ENCODE measurements around the gene MGMT. TPM values are rescaled to one million over a fixed set of nuclear protein-coding genes. Genes with fewer than 3 reads are reported as not detected.

The MGMT gene
- total RNA-seq, 2 donors from 2014 or later: 15.3 to 16.1 TPM

GRCh38 chr10:129685271-129685670 is 218.2 kb downstream of the MGMT start:
- no peak for ATAC-seq
- intact Hi-C loops (cut with DNase I, micrococcal nuclease): no loop called here

DNA sequence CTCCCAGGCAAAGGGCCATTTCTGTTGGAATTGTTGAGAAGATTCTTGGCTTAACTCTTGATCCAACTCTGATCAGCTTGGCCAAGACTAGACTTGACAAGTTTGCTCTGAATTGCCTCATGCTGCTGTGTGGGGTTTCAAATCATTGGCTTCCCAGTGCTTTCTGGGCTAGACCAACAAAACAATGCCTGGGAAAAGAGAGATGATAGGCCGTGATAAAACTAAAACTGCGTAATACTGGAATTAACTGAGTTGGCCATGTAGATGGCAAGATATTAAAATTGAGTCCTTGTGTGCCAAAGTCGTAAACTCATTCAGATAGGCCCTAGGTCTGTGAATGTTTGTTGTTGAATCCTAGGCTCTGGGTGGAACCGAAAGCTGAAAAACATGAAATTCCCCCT is 222.6 kb downstream of the MGMT start:
- DNase-seq (no peak), ATAC-seq (no peak)
- intact Hi-C loops (cut with DNase I, micrococcal nuclease): no loop called here

More at GRCh38 chr10:129685271-129685670, 218.2 kb downstream of the MGMT start:
- no peak for DNase-seq

GRCh38 chr10:129690248-129691070 is 223.4 kb downstream of the MGMT start:
- intact Hi-C loops (cut with DNase I, micrococcal nuclease): no loop called here
- DNase-seq (no peak), ATAC-seq (no peak)

GRCh38 chr10:129692695-129693094 is 225.7 kb downstream of the MGMT start:
- DNase-seq (no peak), ATAC-seq (no peak)
- intact Hi-C loops (cut with DNase I, micrococcal nuclease): no loop called here

DNA sequence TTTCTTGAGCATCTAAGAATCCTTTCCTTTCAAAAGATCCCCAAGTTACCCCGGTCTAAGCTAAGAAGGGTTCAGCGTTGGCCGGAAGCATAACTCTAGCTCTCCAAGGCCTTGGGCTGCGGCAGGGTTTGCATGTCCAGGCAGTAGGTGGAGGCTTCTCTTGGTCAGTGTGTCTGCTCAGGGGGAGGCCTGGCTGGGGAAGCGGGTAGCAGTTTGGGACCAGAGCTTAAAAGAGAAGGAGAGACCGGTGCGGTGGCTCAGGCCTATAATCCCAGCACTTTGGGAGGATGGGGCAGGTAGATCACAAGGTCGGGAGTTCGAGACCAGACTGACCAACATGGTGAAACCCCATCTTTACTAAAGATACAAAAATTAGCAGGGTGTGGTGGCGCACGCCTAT is 226.3 kb downstream of the MGMT start:
- intact Hi-C loops (cut with DNase I, micrococcal nuclease): no loop called here
- DNase-seq (no peak), ATAC-seq (no peak)

- ATAC-seq (no peak), DNase-seq (no peak)
- intact Hi-C loops (cut with DNase I, micrococcal nuclease): no loop called here
Measured at GRCh38 chr10:129694184-129694583, 227.1 kb downstream of the MGMT start.

DNA sequence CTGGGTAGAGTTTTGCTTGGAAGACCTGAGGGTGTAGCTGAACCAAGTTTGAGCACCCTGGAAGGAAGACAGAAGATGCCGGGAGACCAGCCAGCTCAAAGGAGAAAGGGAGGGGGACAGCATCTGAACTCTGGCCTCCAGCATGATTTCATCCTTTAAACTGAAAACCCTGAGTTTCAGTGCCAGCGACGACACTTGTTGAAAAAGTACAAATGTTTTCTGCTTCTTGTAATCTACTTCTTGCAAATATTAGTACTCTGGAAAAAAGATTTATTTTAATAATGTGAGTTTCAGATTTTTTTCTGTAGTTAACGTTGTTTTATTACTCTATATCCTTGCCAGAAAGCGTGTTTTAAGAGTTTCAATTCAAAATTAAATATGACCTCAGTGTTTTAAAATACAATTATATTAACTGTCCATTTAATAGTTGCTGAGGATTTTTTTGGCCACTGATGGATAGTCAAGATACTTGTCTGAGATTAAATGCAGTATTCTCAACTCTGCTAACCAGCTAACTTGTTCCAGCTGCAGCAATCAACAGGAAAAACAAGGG is 227.7 kb downstream of the MGMT start:
- ATAC-seq: no peak
- intact Hi-C loops (cut with DNase I, micrococcal nuclease): no loop called here

GRCh38 chr10:129695671-129696070 is 228.6 kb downstream of the MGMT start:
- no peak for ATAC-seq
- DNase-seq: no peak
- intact Hi-C loops (cut with DNase I, micrococcal nuclease): no loop called here

More for the DNA sequence above, 227.7 kb downstream of the MGMT start:
- no peak for DNase-seq

GRCh38 chr10:129696636-129697035 is 229.6 kb downstream of the MGMT start:
- intact Hi-C loops (cut with DNase I, micrococcal nuclease): no loop called here
- ATAC-seq: no peak

GRCh38 chr10:129697463-129698247 is 230.6 kb downstream of the MGMT start:
- no peak for ATAC-seq
- DNase-seq: no peak
- intact Hi-C loops (cut with DNase I, micrococcal nuclease): no loop called here

More at GRCh38 chr10:129696636-129697035, 229.6 kb downstream of the MGMT start:
- DNase-seq: no peak

GRCh38 chr10:129699722-129700340 is 232.8 kb downstream of the MGMT start:
- intact Hi-C loops (cut with DNase I, micrococcal nuclease): no loop called here
- DNase-seq: no peak
- no peak for ATAC-seq

DNA sequence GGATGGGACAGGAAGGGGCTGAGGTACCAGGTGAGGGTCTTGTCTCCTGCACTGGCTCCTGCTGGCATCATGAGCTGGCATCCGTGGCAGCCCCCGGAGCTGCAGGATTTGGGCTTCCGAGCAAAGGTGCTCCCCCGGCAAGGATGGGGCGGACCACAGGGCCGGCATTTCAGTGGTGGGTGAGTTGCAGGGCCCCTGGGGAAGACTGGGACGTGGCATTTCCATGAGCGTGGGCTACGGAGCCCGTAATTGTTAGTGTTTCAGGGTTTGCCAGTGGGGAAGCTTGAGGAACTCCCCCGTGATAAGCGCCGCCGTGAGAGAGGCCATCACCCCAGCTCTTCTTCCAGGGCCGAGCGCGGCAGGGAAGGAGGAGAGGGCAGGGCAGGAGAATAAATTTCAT is 235.6 kb downstream of the MGMT start:
- DNase-seq (no peak), ATAC-seq (no peak)
- intact Hi-C loops (cut with DNase I, micrococcal nuclease): no loop called here

- ATAC-seq (no peak), DNase-seq (no peak)
- intact Hi-C loops (cut with DNase I, micrococcal nuclease): no loop called here
Measured at GRCh38 chr10:129703287-129704137, 236.5 kb downstream of the MGMT start.

GRCh38 chr10:129704225-129704624 is 237.2 kb downstream of the MGMT start:
- DNase-seq: no peak
- ATAC-seq: no peak
- intact Hi-C loops (cut with DNase I, micrococcal nuclease): no loop called here

- peak; percentile 31 for ATAC-seq
- no peak for DNase-seq
- intact Hi-C loops (cut with DNase I, micrococcal nuclease): no loop called here
Measured at GRCh38 chr10:129704786-129705525, 237.9 kb downstream of the MGMT start.

- intact Hi-C loops (cut with DNase I, micrococcal nuclease): no loop called here
- DNase-seq (no peak), ATAC-seq (no peak)
Measured at GRCh38 chr10:129705676-129706075, 238.6 kb downstream of the MGMT start.

DNA sequence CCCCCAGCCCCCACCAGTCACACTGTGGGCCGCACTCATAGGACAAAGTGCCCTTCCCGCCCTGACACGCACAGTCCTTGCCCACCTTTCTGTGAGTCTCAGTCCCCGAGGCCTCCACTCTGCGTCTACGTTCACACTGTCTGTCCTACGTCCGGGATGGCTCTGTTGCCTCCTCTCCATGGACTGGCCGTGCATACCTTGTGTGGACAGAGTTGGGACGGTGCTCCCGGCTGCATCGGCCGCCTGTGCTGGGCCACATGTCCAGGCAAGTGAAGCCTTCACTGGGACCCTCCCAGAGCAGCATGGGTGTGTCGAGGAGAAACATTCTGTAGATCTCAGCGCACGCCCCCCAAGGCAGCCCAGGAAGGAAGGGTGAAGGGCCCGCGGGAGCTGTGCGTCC is 239.0 kb downstream of the MGMT start:
- intact Hi-C loops (cut with DNase I, micrococcal nuclease): no loop called here
- ATAC-seq (no peak), DNase-seq (no peak)

GRCh38 chr10:129706523-129706922 is 239.5 kb downstream of the MGMT start:
- no peak for DNase-seq
- ATAC-seq: no peak
- intact Hi-C loops (cut with DNase I, micrococcal nuclease): no loop called here

Measured in left colon (tissue), 2 donors.